ENCODE measurements around the gene ZNRF1. TPM values are rescaled to one million over a fixed set of nuclear protein-coding genes. Genes with fewer than 3 reads are reported as not detected.
A peak's percentile ranks its signal among the peaks of the same experiment; 100 is the strongest.

ZNRF1 gene
- total RNA-seq, 2 donors from 2014 or later = 44.9 to 46.1 TPM

GRCh38 chr16:75048054-75048453 lies 49.2 kb downstream of the ZNRF1 start:
- Histone ChIP-seq H3K27me3 (ENCODE audit: control insufficient read depth, insufficient read depth, low read length, poor library complexity, severe bottlenecking) (no peaks in the 10 kb centered on the region), H3K9ac (ENCODE audit: extremely low read depth, low read length, poor library complexity, severe bottlenecking) (no peak overlapping the region), H3K4me1 (ENCODE audit: control insufficient read depth, insufficient read depth, low read length) (no peaks in the 10 kb centered on the region), H3K36me3 (ENCODE audit: control insufficient read depth, insufficient read depth, low read length) (no peaks in the 10 kb centered on the region), H3K4me3 (ENCODE audit: low read length) (no peak overlapping the region), H3K27ac (ENCODE audit: low read depth, low read length) (no peak overlapping the region), H3K9me3 (ENCODE audit: control insufficient read depth, low read length) (no peaks in the 10 kb centered on the region)
- Mint-ChIP-seq H3K4me1 (peaks cover 10% of the 10 kb centered on the region), H3K36me3 (ENCODE audit: low read depth) (peaks cover 9% of the 10 kb centered on the region), H3K9me3 (peaks cover 6% of the 10 kb centered on the region), H3K27ac (no peak overlapping the region), H3K27me3 (ENCODE audit: insufficient read depth) (no peaks in the 10 kb centered on the region), H3K4me3 (no peak overlapping the region)
- no peak for DNase-seq
- TF ChIP-seq, protein P1, sequence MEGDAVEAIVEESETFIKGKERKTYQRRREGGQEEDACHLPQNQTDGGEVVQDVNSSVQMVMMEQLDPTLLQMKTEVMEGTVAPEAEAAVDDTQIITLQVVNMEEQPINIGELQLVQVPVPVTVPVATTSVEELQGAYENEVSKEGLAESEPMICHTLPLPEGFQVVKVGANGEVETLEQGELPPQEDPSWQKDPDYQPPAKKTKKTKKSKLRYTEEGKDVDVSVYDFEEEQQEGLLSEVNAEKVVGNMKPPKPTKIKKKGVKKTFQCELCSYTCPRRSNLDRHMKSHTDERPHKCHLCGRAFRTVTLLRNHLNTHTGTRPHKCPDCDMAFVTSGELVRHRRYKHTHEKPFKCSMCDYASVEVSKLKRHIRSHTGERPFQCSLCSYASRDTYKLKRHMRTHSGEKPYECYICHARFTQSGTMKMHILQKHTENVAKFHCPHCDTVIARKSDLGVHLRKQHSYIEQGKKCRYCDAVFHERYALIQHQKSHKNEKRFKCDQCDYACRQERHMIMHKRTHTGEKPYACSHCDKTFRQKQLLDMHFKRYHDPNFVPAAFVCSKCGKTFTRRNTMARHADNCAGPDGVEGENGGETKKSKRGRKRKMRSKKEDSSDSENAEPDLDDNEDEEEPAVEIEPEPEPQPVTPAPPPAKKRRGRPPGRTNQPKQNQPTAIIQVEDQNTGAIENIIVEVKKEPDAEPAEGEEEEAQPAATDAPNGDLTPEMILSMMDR (conservative IDR thresholded peaks at IDR 0.05) = no peak
- WGBS, 2 experiments (ENCODE audit: insufficient coverage in 1 of 2, insufficient read length in 1 of 2) = 88 to 92% methylated on average over 3 to 4 of the region's 4 CpGs

GRCh38 chr16:75048530-75048929 lies 49.7 kb downstream of the ZNRF1 start:
- Mint-ChIP-seq H3K27me3 (ENCODE audit: insufficient read depth) (no peaks in the 10 kb centered on the region), H3K4me1 (peaks cover 7% of the 10 kb centered on the region)
- no peak overlapping the region for H3K27ac ChIP-seq (ENCODE audit: low read depth, low read length)

GRCh38 chr16:75052481-75053202 lies 53.8 kb downstream of the ZNRF1 start:
- TF ChIP-seq, protein P1 (conservative IDR thresholded peaks at IDR 0.05) = peak; percentile 48
- Histone ChIP-seq H3K9ac (ENCODE audit: extremely low read depth, low read length, poor library complexity, severe bottlenecking) (no peak overlapping the region), H3K27me3 (ENCODE audit: control insufficient read depth, insufficient read depth, low read length, poor library complexity, severe bottlenecking) (no peaks in the 10 kb centered on the region), H3K27ac (ENCODE audit: low read depth, low read length) (no peak overlapping the region), H3K4me1 (ENCODE audit: control insufficient read depth, insufficient read depth, low read length) (no peaks in the 10 kb centered on the region), H3K36me3 (ENCODE audit: control insufficient read depth, insufficient read depth, low read length) (no peaks in the 10 kb centered on the region), H3K4me3 (ENCODE audit: low read length) (no peak overlapping the region), H3K9me3 (ENCODE audit: control insufficient read depth, low read length) (no peaks in the 10 kb centered on the region)
- peak; percentile 75 for DNase-seq
- H3K27me3 Mint-ChIP-seq (ENCODE audit: insufficient read depth) = no peaks in the 10 kb centered on the region
- no peak overlapping the region for H3K4me3 Mint-ChIP-seq
- peaks cover 6% of the 10 kb centered on the region for H3K9me3 Mint-ChIP-seq
- whole genome bisulfite sequencing, 2 experiments (ENCODE audit: insufficient coverage in 1 of 2, insufficient read length in 1 of 2) = 87 to 92% methylated on average over 5 to 6 of the region's 6 CpGs
- peaks cover 17% of the 10 kb centered on the region for H3K4me1 Mint-ChIP-seq
- H3K27ac Mint-ChIP-seq = no peak overlapping the region
- H3K36me3 Mint-ChIP-seq (ENCODE audit: low read depth) = peaks cover 12% of the 10 kb centered on the region

More at GRCh38 chr16:75048530-75048929, 49.7 kb downstream of the ZNRF1 start:
- Histone ChIP-seq H3K27me3 (ENCODE audit: control insufficient read depth, insufficient read depth, low read length, poor library complexity, severe bottlenecking) (no peaks in the 10 kb centered on the region), H3K36me3 (ENCODE audit: control insufficient read depth, insufficient read depth, low read length) (no peaks in the 10 kb centered on the region), H3K9ac (ENCODE audit: extremely low read depth, low read length, poor library complexity, severe bottlenecking) (no peak overlapping the region), H3K9me3 (ENCODE audit: control insufficient read depth, low read length) (no peaks in the 10 kb centered on the region), H3K4me3 (ENCODE audit: low read length) (no peak overlapping the region), H3K4me1 (ENCODE audit: control insufficient read depth, insufficient read depth, low read length) (no peaks in the 10 kb centered on the region)
- no peak overlapping the region for H3K4me3 Mint-ChIP-seq
- TF ChIP-seq, protein P1 (conservative IDR thresholded peaks at IDR 0.05) = no peak
- DNase-seq = no peak
- H3K9me3 Mint-ChIP-seq = peaks cover 6% of the 10 kb centered on the region
- 97% methylated on average over 6 to 8 of the region's 8 CpGs for WGBS, 2 experiments (ENCODE audit: insufficient coverage in 1 of 2, insufficient read length in 1 of 2)
- H3K27ac Mint-ChIP-seq = no peak overlapping the region
- H3K36me3 Mint-ChIP-seq (ENCODE audit: low read depth) = peaks cover 9% of the 10 kb centered on the region

Measured in endodermal cell (in vitro differentiated cells).